Fibroblast of lung (primary cell): ENCODE measurements around the gene MAML3. TPM values are rescaled to one million over a fixed set of nuclear protein-coding genes. Genes with fewer than 3 reads are reported as not detected.

ENCODE experiments used
- DNase-seq, 2 donors: peaks; one replicate each; pipeline versions ENCODE4 v3.0.0 to v3.0.0-alpha.2; 2010; ENCODE audit warnings: low read depth in 2 of 2
- H2AFZ ChIP-seq: 2 replicates; pipeline ENCODE4 v1.5.1; 2012; ENCODE audit warnings: low read length, control low read depth, inconsistent platforms
- H3K27ac ChIP-seq: 2 replicates; pipeline ENCODE4 v1.5.1; 2011; ENCODE audit warnings: low read length, control low read depth; ENCODE audit not compliant: insufficient read depth
- H3K27me3 ChIP-seq: 2 replicates; pipeline ENCODE4 v1.5.1; 2011; ENCODE audit warnings: mild to moderate bottlenecking, low read length; ENCODE audit not compliant: control insufficient read depth, insufficient read depth
- H3K36me3 ChIP-seq: 2 replicates; pipeline ENCODE4 v1.5.1; 2011; ENCODE audit warnings: low read length; ENCODE audit not compliant: control insufficient read depth, insufficient read depth
- H3K4me1 ChIP-seq: 2 replicates; pipeline ENCODE4 v1.5.1; 2011; ENCODE audit warnings: low read length; ENCODE audit not compliant: control insufficient read depth, insufficient read depth; ENCODE audit errors: extremely low read depth
- H3K4me2 ChIP-seq: 2 replicates; pipeline ENCODE4 v1.5.1; 2011; ENCODE audit warnings: low read length, control low read depth; ENCODE audit not compliant: insufficient read depth; ENCODE audit errors: extremely low read depth
- H3K4me3 ChIP-seq, 4 experiments: fragments of 200-600 bp in 1 of 4; sonication (generic) in 1 of 4; replicated peaks in 1 of 4; 2 replicates each; pipeline ENCODE4 v1.5.1; 2011 to 2016; ENCODE audit warnings: low read length in 4 of 4, low read depth in 3 of 4, mild to moderate bottlenecking in 3 of 4, control low read depth in 2 of 4, inconsistent platforms in 1 of 4, mixed read lengths in 1 of 4; ENCODE audit not compliant: insufficient read depth in 1 of 4; ENCODE audit errors: control extremely low read depth in 1 of 4
- H3K79me2 ChIP-seq: 2 replicates; pipeline ENCODE4 v1.5.1; 2012; ENCODE audit warnings: mild to moderate bottlenecking, low read length, inconsistent platforms; ENCODE audit not compliant: control insufficient read depth, insufficient read depth
- H3K9ac ChIP-seq: 2 replicates; pipeline ENCODE4 v1.5.1; 2011; ENCODE audit warnings: mild to moderate bottlenecking, low read length, control low read depth; ENCODE audit not compliant: insufficient read depth
- H3K9me3 ChIP-seq: 2 replicates; pipeline ENCODE4 v1.5.1; 2012; ENCODE audit warnings: low read depth, low read length; ENCODE audit not compliant: control insufficient read depth, insufficient read depth
- H4K20me1 ChIP-seq: 2 replicates; pipeline ENCODE4 v1.5.1; 2011; ENCODE audit warnings: low read length; ENCODE audit not compliant: control insufficient read depth, insufficient read depth; ENCODE audit errors: extremely low read depth
- CTCF ChIP-seq, 2 donors: IDR thresholded peaks in 1 of 2; conservative IDR thresholded peaks in 1 of 2; 1 replicate in 1 of 2; 2 replicates in 1 of 2; pipeline ENCODE4 v1.5.1; 2011 to 2012; ENCODE audit warnings: low read length in 2 of 2, control low read depth in 1 of 2, inconsistent platforms in 1 of 2, low read depth in 1 of 2, mild to moderate bottlenecking in 1 of 2
- EZH2 ChIP-seq: IDR thresholded peaks from 2 replicates; pipeline ENCODE4 v1.5.1; 2012; ENCODE audit warnings: low read length, control low read depth, mild to moderate bottlenecking; ENCODE audit errors: missing control alignments
- polyA plus RNA-seq, 2 donors: library from polyadenylated mRNA; depleted of rRNA in 1 of 2; stranded (reverse) in 1 of 2; unstranded in 1 of 2; fragments of >200 nt; gene quantifications; 2 replicates each; pipeline ENCODE4 v1.2.1, GENCODE V29; 2011 to 2012; ENCODE audit warnings: missing spikeins in 1 of 2
- total RNA-seq: library from RNA; depleted of rRNA; stranded (reverse); fragments of >200 nt; gene quantifications from 2 replicates; pipeline ENCODE4 v1.2.1, GENCODE V29; 2014

Gene MAML3
- total and polyA plus RNA-seq, 2 donors (not counting 1 experiment from before 2014, with no cell fraction given): 2.0 to 2.8 TPM

- no peak for TF ChIP-seq CTCF (conservative IDR thresholded peaks at IDR 0.05 in 1 of 2, IDR thresholded peaks at IDR 0.05 in 1 of 2; ENCODE audit: low read depth in 1 of 2, low read length in 2 of 2)
- TF ChIP-seq EZH2: no peak
- Histone ChIP-seq H3K4me3 (no peak overlapping the region), H3K9me3 (no peaks in the 10 kb centered on the region), H3K36me3 (no peaks in the 10 kb centered on the region), H3K79me2 (no peaks in the 10 kb centered on the region), H3K27me3 (no peaks in the 10 kb centered on the region), H3K4me2 (no peak overlapping the region), H3K9ac (no peak overlapping the region), H3K4me1 (no peaks in the 10 kb centered on the region), H4K20me1 (no peaks in the 10 kb centered on the region), H3K27ac (no peak overlapping the region), H2AFZ (no peak overlapping the region)
- DNase-seq: no peak
Observed at GRCh38 chr4:139770361-139770760, 383.6 kb downstream of the MAML3 start.

- no peak overlapping the region for H3K4me3 ChIP-seq
- no peak overlapping the region for H2AFZ ChIP-seq
- H3K79me2 ChIP-seq: no peaks in the 10 kb centered on the region
- H3K4me1 ChIP-seq: no peaks in the 10 kb centered on the region
- no peak overlapping the region for H3K9ac ChIP-seq
- H4K20me1 ChIP-seq: no peaks in the 10 kb centered on the region
- DNase-seq: no peak
- no peak overlapping the region for H3K4me2 ChIP-seq
- H3K9me3 ChIP-seq: no peaks in the 10 kb centered on the region
- H3K27ac ChIP-seq: no peak overlapping the region
- H3K27me3 ChIP-seq: no peaks in the 10 kb centered on the region
- TF ChIP-seq EZH2 (no peak), CTCF (conservative IDR thresholded peaks at IDR 0.05 in 1 of 2, IDR thresholded peaks at IDR 0.05 in 1 of 2; ENCODE audit: low read depth in 1 of 2, low read length in 2 of 2) (no peak)
- H3K36me3 ChIP-seq: no peaks in the 10 kb centered on the region
Observed at GRCh38 chr4:139769364-139769763, 384.6 kb downstream of the MAML3 start.

- H3K79me2 ChIP-seq: no peaks in the 10 kb centered on the region
- no peak overlapping the region for H3K27ac ChIP-seq
- H3K9ac ChIP-seq: no peak overlapping the region
- no peak for DNase-seq
- no peaks in the 10 kb centered on the region for H3K9me3 ChIP-seq
- no peaks in the 10 kb centered on the region for H4K20me1 ChIP-seq
- no peak overlapping the region for H3K4me3 ChIP-seq
- H3K4me2 ChIP-seq: no peak overlapping the region
- no peak for TF ChIP-seq EZH2
- H3K27me3 ChIP-seq: no peaks in the 10 kb centered on the region
- no peaks in the 10 kb centered on the region for H3K4me1 ChIP-seq
- H3K36me3 ChIP-seq: no peaks in the 10 kb centered on the region
- no peak overlapping the region for H2AFZ ChIP-seq
Observed at GRCh38 chr4:139768896-139769295, 385.1 kb downstream of the MAML3 start.
